ENCODE measurements around the gene RDH14.

DNA sequence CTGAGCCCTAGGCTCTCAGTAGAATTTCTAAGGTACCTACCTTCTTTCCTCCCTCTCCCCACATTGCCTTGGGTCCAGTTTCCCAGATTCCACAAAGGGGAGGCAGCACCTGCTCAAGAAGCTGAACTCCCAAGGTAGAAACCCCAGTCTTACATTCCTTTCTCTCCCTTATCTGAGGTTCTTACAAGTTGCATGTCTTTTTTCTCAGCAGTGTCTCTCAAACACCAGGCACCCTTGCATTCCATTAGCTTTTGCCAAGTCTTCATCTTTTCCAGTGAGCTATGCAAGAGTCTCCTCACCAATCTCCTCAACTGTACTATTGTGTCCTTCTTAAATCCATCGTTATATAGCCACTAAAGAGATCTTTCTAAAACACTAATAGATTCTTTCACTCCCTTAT, 33.0 kb upstream of the RDH14 start:
- TF ChIP-seq, protein P1, sequence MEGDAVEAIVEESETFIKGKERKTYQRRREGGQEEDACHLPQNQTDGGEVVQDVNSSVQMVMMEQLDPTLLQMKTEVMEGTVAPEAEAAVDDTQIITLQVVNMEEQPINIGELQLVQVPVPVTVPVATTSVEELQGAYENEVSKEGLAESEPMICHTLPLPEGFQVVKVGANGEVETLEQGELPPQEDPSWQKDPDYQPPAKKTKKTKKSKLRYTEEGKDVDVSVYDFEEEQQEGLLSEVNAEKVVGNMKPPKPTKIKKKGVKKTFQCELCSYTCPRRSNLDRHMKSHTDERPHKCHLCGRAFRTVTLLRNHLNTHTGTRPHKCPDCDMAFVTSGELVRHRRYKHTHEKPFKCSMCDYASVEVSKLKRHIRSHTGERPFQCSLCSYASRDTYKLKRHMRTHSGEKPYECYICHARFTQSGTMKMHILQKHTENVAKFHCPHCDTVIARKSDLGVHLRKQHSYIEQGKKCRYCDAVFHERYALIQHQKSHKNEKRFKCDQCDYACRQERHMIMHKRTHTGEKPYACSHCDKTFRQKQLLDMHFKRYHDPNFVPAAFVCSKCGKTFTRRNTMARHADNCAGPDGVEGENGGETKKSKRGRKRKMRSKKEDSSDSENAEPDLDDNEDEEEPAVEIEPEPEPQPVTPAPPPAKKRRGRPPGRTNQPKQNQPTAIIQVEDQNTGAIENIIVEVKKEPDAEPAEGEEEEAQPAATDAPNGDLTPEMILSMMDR (IDR thresholded peaks at IDR 0.05 in 4 of 5, conservative IDR thresholded peaks at IDR 0.05 in 1 of 5): no peak
- TF ChIP-seq POLR2A (IDR thresholded peaks at IDR 0.05): no peak

Measured in gastrocnemius medialis (tissue), 4 donors.